SK-N-MC (cell line): ENCODE measurements around the gene TUBB6.

Experiments used
- DNase-seq: peaks from one replicate; pipeline ENCODE4 v3.0.0-alpha.2; 2011; ENCODE audit warnings: low read depth, low spot score
- H3K27ac ChIP-seq: fragments of 200-600 bp; sonication (generic); 2 replicates; pipeline ENCODE4 v1.5.1; 2016; ENCODE audit warnings: mixed run types
- H3K36me3 ChIP-seq: fragments of 200-600 bp; sonication (generic); 2 replicates; pipeline ENCODE4 v1.6.1; 2017; ENCODE audit warnings: antibody characterized with exemption, low read length, mixed read lengths; ENCODE audit not compliant: insufficient read depth
- H3K4me3 ChIP-seq: fragments of 200-600 bp; sonication (generic); 2 replicates; pipeline ENCODE4 v1.5.1; 2016
- H3K9ac ChIP-seq: fragments of 200-600 bp; sonication (generic); 2 replicates; pipeline ENCODE4 v1.8.0; 2017; ENCODE audit warnings: mixed run types, mixed read lengths; ENCODE audit not compliant: insufficient read length
- H3K9me3 ChIP-seq: fragments of 200-600 bp; sonication (generic); 2 replicates; pipeline ENCODE4 v1.6.1; 2017; ENCODE audit warnings: low read depth, mild to moderate bottlenecking, antibody characterized with exemption, low read length, moderate library complexity, mixed read lengths
- EZH2 ChIP-seq: fragments of 200-600 bp; sonication (generic); IDR thresholded peaks from one replicate; pipeline ENCODE4 v1.6.1; 2017; ENCODE audit warnings: antibody characterized with exemption
- FOXP2 ChIP-seq: optimal IDR thresholded peaks from 2 replicates; pipeline ENCODE3; 2011; ENCODE audit warnings: mild to moderate bottlenecking, moderate library complexity; ENCODE audit not compliant: insufficient read depth; ENCODE audit errors: extremely low read length, control extremely low read depth
- POLR2AphosphoS5 ChIP-seq: IDR thresholded peaks from 2 replicates; pipeline ENCODE4 v1.6.1; 2012; ENCODE audit warnings: mild to moderate bottlenecking, low read depth, low read length, borderline replicate concordance

Gene TUBB6

DNA sequence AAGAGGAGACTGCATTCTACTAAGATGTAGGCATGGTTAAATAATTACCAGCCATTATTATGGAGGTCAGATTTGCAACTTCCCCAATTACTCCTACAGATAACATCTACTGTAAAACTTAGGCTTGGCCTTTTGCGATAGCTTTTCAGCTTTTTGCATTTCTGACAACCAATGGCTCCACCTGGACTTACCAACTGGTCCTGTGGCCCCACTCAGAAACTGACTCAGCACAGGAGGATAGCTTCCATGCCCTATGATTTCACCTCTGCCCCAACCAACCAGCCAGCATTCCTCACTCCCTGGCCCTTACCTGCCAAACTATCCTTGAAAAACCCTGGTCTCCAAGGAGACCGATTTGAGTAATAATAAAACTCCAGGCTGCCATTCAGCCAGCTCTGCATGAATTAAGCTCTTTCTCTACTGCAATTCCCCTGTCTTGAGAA lies 28.2 kb downstream of the TUBB6 start:
- Histone ChIP-seq H3K4me3 (no peak overlapping the region), H3K9me3 (no peaks in the 10 kb centered on the region), H3K27ac (0 out of 2 replicates have a peak overlapping the region, but pooled peaks have one; percentile 19), H3K36me3 (peaks cover 44% of the 10 kb centered on the region), H3K9ac (no peak overlapping the region)
- DNase-seq = no peak
- TF ChIP-seq POLR2AphosphoS5 = no peak
- TF ChIP-seq FOXP2 = no peak
- TF ChIP-seq EZH2 = no peak

DNA sequence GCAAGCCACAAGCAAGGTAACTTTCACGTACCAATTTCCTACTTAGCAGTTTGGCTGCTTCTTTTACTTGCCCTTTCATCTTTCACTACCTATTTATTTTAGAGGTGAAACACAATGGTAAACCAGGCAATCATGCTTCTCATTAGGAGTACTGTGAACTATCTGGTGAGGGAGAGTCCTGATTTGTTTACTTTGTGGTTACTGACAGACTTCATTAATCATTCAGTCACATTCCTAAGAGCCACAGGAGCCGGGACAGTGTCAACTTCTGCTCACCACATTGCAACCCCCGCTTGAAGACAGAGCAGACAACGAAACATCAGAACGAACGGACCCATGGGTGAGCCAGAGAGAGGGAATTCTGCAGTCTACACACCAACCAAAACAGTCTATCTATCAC lies 28.8 kb downstream of the TUBB6 start:
- Histone ChIP-seq H3K4me3 (no peak overlapping the region), H3K27ac (no peak overlapping the region), H3K9me3 (no peaks in the 10 kb centered on the region), H3K36me3 (peaks cover 51% of the 10 kb centered on the region), H3K9ac (no peak overlapping the region)
- TF ChIP-seq FOXP2 (no peak), EZH2 (no peak), POLR2AphosphoS5 (no peak)
- DNase-seq = no peak

DNA sequence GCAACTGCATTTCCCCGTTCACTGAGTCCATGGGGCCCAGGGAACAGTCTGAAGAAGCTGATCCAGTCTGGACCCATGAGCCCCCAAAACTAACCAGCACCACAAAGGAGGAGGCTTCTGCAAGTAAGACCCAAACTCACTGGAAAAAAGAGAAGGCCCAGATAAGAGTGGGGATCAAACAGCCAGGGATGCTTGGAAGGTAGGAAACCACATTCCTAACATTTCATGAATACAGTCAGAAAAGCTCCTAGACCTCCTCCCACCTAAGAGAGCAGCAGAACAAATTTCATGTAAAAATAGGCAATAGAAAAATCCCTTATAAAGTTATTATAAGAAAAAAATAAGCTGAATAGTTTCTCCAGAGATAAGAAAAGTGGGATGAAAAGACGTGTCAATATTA lies 30.3 kb downstream of the TUBB6 start:
- Histone ChIP-seq H3K36me3 (peaks cover 65% of the 10 kb centered on the region), H3K27ac (no peak overlapping the region), H3K9me3 (no peaks in the 10 kb centered on the region), H3K9ac (no peak overlapping the region), H3K4me3 (no peak overlapping the region)
- DNase-seq = no peak
- no peak for TF ChIP-seq POLR2AphosphoS5
- no peak for TF ChIP-seq EZH2
- TF ChIP-seq FOXP2 = no peak

GRCh38 chr18:12340945-12341660 lies 33.1 kb downstream of the TUBB6 start:
- H3K9me3 ChIP-seq = no peaks in the 10 kb centered on the region
- H3K36me3 ChIP-seq = peaks cover 69% of the 10 kb centered on the region
- no peak for TF ChIP-seq FOXP2
- no peak for TF ChIP-seq EZH2
- H3K4me3 ChIP-seq = no peak overlapping the region
- DNase-seq = no peak
- no peak overlapping the region for H3K9ac ChIP-seq
- H3K27ac ChIP-seq = no peak overlapping the region

DNA sequence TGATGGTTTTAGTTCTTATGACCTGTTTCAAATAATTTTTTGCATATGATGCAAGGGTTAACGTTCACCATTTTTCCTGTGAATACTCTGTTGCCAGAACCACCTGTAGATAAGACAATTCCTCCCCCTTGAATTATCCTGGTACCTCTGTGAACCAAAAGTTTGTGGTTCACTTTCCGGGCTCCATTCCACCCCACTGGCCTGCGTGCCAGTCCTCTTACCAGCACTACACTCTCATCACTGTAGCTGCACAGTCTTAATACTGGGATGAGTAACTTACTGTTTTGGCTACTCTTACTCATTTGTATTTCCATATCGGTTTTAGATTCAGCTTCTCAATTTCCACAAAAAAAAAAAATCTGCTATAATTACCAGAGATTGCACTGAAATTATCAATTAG lies 34.6 kb downstream of the TUBB6 start:
- Histone ChIP-seq H3K4me3 (no peak overlapping the region), H3K27ac (no peak overlapping the region), H3K36me3 (peaks cover 63% of the 10 kb centered on the region), H3K9me3 (no peaks in the 10 kb centered on the region), H3K9ac (no peak overlapping the region)
- no peak for DNase-seq
- TF ChIP-seq FOXP2 (no peak), POLR2AphosphoS5 (no peak), EZH2 (no peak)

GRCh38 chr18:12345491-12346239 lies 37.6 kb downstream of the TUBB6 start:
- no peak for DNase-seq
- Histone ChIP-seq H3K9ac (no peak overlapping the region), H3K36me3 (peaks cover 79% of the 10 kb centered on the region), H3K27ac (no peak overlapping the region), H3K4me3 (no peak overlapping the region), H3K9me3 (no peaks in the 10 kb centered on the region)
- TF ChIP-seq POLR2AphosphoS5 (no peak), EZH2 (no peak), FOXP2 (no peak)

DNA sequence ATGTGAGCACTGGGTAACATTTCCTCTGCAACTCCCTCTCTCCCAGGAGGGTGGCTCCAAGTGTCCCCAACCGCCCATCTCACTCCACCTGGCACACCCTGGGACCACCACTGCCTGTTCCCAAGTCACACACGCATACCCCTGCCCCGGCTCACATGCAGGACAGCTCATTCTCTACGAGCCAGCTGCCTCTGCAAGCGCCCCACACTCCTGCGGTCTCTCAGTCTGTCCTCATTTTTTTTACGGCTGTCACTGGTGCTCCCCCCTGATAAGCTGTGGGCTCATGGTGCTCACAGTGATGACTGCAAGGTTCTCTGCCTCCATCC lies 38.2 kb downstream of the TUBB6 start:
- DNase-seq = no peak
- H3K9ac ChIP-seq = no peak overlapping the region
- peaks cover 84% of the 10 kb centered on the region for H3K36me3 ChIP-seq
- no peaks in the 10 kb centered on the region for H3K9me3 ChIP-seq
- no peak overlapping the region for H3K27ac ChIP-seq
- no peak for TF ChIP-seq FOXP2
- no peak for TF ChIP-seq POLR2AphosphoS5
- TF ChIP-seq EZH2 = no peak
- H3K4me3 ChIP-seq = no peak overlapping the region

- Histone ChIP-seq H3K9ac (no peak overlapping the region), H3K4me3 (no peak overlapping the region), H3K36me3 (peaks cover 79% of the 10 kb centered on the region), H3K9me3 (no peaks in the 10 kb centered on the region), H3K27ac (no peak overlapping the region)
- no peak for TF ChIP-seq EZH2
- no peak for TF ChIP-seq POLR2AphosphoS5
- TF ChIP-seq FOXP2 = no peak
- no peak for DNase-seq
Observed at GRCh38 chr18:12347895-12348294, 39.9 kb downstream of the TUBB6 start.

DNA sequence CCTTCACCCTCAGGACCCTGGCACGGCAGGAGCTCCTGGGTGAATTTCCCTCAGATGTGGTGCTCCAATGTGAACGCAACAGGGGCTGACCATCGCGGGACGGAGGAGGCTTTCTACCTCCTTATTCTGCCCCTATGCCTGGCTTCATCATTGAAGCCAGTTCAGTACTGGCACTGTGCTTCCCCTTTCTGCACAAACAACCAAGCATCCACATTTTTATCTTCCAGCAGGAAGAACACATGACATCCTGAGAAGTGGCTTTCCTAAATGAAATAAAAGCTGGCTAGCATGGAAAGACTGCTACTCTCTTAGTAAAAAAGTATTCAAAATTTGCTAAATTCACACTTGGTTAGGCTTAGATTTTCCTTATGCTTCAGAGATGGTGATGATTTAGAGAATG lies 44.1 kb downstream of the TUBB6 start:
- Histone ChIP-seq H3K9ac (no peak overlapping the region), H3K9me3 (no peaks in the 10 kb centered on the region), H3K4me3 (no peak overlapping the region), H3K27ac (no peak overlapping the region; the same call in 1 of the 2 replicates), H3K36me3 (peaks cover 70% of the 10 kb centered on the region)
- TF ChIP-seq FOXP2 = no peak
- TF ChIP-seq POLR2AphosphoS5 = no peak
- no peak for TF ChIP-seq EZH2
- no peak for DNase-seq
